Thoracic aorta (tissue), 2 donors: Measurements from ENCODE around the gene SNX32. TPM values are rescaled to one million over a fixed set of nuclear protein-coding genes. Genes with fewer than 3 reads are reported as not detected.

Source experiments
- ATAC-seq: fragments of 150-250 bp; one replicate; pipeline ENCODE4 v1.8.0; 2017; ENCODE audit warnings: low read depth; ENCODE audit not compliant: insufficient number of reproducible peaks, low FRiP score
- DNase-seq: peaks from one replicate; pipeline ENCODE4 v3.0.0-alpha.2; 2020; ENCODE audit warnings: low spot score
- H3K27ac ChIP-seq, 2 donors: fragments of 200-600 bp; sonication (generic); 1 replicate in 1 of 2; 2 replicates in 1 of 2; pipeline ENCODE4 v1.5.1; 2016; ENCODE audit warnings: mild to moderate bottlenecking in 2 of 2, moderate library complexity in 2 of 2
- H3K27me3 ChIP-seq: fragments of 200-600 bp; sonication (generic); replicated peaks from 2 replicates; pipeline ENCODE4 v1.6.0; 2016; ENCODE audit warnings: mild to moderate bottlenecking; ENCODE audit not compliant: insufficient read depth
- H3K36me3 ChIP-seq: fragments of 200-600 bp; sonication (generic); one replicate; pipeline ENCODE4 v1.5.1; 2016
- H3K4me1 ChIP-seq, 2 donors: fragments of 200-600 bp; sonication (generic); 1 replicate in 1 of 2; 2 replicates in 1 of 2; pipeline versions ENCODE4 v1.5.1 to v1.6.0; 2016; ENCODE audit warnings: low read depth in 2 of 2, mild to moderate bottlenecking in 1 of 2; ENCODE audit not compliant: control insufficient read depth in 1 of 2
- H3K4me3 ChIP-seq: fragments of 200-600 bp; sonication (generic); 2 replicates; pipeline ENCODE4 v1.5.1; 2016; ENCODE audit warnings: mild to moderate bottlenecking
- H3K9me3 ChIP-seq: fragments of 200-600 bp; sonication (generic); 2 replicates; pipeline ENCODE4 v1.5.1; 2016
- total RNA-seq, 2 donors: library from RNA; depleted of rRNA; stranded (reverse); fragments of >200 nt; gene quantifications; one replicate each; pipeline versions ENCODE4 v1.1.0 to v1.2.3, GENCODE V29; 2016
- TF ChIP-seq, protein P1 (sequence below): fragments of 200-600 bp; sonication (generic); IDR thresholded peaks from one replicate; pipeline ENCODE4 v1.5.1; 2019; ENCODE audit warnings: antibody characterized with exemption

Gene SNX32
- total RNA-seq, 2 donors from 2014 or later, result 0.81 TPM; not detected in 1

DNA sequence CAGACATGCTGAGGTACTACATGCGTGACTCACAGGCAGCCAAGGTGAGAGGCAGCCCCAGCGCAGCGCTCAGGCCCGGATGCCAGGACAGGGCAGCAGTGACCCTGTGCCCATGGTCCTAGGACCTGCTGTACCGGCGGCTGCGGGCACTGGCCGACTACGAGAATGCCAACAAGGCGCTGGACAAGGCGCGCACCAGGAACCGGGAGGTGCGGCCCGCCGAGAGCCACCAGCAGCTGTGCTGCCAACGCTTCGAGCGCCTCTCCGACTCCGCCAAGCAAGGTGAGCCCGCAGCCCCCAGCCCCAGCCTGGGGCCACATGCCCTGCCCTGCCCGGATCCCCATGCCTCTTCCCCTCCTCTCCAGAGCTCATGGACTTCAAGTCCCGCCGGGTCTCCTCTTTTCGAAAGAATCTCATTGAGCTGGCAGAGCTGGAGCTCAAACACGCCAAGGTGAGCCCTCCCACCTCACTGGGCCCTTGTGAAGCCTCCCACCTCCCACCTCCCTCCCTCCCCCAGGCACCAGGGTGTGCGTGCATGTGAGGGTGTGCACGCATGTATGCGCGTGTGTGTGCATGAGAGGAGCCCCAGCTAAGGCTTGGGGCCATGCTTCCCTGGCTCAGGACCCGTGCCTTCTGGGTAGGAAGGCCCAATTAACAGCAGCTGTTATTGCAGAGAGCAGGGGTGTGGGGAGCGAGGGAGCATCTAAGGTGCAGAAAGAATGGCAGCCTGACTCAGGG, 18.9 kb downstream of the SNX32 start:
- Histone ChIP-seq H3K4me3 (no peak overlapping the region), H3K27me3 (no peaks in the 10 kb centered on the region), H3K36me3 (peaks cover 54% of the 10 kb centered on the region), H3K27ac (no peak overlapping the region), H3K4me1 (peaks cover 13 to 24% of the 10 kb centered on the region in 2 donors), H3K9me3 (no peaks in the 10 kb centered on the region)
- ATAC-seq (no peak), DNase-seq (no peak)
- TF ChIP-seq, protein P1, sequence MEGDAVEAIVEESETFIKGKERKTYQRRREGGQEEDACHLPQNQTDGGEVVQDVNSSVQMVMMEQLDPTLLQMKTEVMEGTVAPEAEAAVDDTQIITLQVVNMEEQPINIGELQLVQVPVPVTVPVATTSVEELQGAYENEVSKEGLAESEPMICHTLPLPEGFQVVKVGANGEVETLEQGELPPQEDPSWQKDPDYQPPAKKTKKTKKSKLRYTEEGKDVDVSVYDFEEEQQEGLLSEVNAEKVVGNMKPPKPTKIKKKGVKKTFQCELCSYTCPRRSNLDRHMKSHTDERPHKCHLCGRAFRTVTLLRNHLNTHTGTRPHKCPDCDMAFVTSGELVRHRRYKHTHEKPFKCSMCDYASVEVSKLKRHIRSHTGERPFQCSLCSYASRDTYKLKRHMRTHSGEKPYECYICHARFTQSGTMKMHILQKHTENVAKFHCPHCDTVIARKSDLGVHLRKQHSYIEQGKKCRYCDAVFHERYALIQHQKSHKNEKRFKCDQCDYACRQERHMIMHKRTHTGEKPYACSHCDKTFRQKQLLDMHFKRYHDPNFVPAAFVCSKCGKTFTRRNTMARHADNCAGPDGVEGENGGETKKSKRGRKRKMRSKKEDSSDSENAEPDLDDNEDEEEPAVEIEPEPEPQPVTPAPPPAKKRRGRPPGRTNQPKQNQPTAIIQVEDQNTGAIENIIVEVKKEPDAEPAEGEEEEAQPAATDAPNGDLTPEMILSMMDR, result no peak

DNA sequence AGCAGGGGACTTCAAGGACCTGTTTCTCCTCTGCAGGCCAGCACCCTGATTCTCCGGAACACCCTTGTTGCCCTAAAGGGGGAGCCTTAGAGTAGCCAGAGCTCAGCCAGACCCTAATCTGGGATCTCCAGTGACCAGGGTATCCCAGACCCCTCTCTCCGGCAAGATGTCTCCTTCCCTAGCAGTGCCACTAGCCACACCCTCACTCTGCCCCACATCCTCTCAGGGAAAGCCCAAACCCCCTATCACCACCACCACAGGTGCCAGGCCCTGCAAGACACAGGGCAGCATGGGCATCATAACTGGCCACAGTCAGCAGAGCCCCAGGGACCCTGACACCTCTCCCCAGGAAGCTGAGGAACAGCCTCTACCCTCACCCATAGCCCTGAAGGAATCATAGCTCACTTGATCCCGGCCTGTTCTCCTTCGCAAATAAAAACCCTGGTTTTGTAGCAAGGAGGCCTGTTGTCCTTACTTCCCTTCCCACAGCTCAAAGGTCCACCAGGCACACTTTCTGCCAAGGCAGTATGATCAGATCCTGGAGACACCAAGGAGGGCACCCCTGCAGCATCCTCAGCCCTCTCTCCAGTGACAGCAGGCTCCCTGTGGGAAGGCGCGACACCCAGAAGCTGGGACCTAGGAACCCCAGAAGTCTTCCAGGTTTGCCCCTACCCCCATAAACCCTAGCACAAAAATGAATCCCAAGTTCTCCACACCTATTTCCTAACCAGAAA, 19.6 kb downstream of the SNX32 start:
- Histone ChIP-seq H3K9me3 (no peaks in the 10 kb centered on the region), H3K27me3 (no peaks in the 10 kb centered on the region), H3K27ac (no peak overlapping the region), H3K4me1 (peaks cover 13 to 24% of the 10 kb centered on the region in 2 donors), H3K36me3 (peaks cover 54% of the 10 kb centered on the region), H3K4me3 (no peak overlapping the region)
- no peak for ATAC-seq
- no peak for DNase-seq
- TF ChIP-seq, protein P1, result no peak

GRCh38 chr11:65854161-65854592, 20.4 kb downstream of the SNX32 start:
- no peak overlapping the region for H3K27ac ChIP-seq
- no peak for ATAC-seq
- DNase-seq, result no peak
- H3K36me3 ChIP-seq, result peaks cover 54% of the 10 kb centered on the region
- TF ChIP-seq, protein P1, result no peak
- H3K4me3 ChIP-seq, result no peak overlapping the region
- H3K27me3 ChIP-seq, result no peaks in the 10 kb centered on the region
- H3K9me3 ChIP-seq, result no peaks in the 10 kb centered on the region
- peaks cover 13 to 24% of the 10 kb centered on the region in 2 donors for H3K4me1 ChIP-seq

DNA sequence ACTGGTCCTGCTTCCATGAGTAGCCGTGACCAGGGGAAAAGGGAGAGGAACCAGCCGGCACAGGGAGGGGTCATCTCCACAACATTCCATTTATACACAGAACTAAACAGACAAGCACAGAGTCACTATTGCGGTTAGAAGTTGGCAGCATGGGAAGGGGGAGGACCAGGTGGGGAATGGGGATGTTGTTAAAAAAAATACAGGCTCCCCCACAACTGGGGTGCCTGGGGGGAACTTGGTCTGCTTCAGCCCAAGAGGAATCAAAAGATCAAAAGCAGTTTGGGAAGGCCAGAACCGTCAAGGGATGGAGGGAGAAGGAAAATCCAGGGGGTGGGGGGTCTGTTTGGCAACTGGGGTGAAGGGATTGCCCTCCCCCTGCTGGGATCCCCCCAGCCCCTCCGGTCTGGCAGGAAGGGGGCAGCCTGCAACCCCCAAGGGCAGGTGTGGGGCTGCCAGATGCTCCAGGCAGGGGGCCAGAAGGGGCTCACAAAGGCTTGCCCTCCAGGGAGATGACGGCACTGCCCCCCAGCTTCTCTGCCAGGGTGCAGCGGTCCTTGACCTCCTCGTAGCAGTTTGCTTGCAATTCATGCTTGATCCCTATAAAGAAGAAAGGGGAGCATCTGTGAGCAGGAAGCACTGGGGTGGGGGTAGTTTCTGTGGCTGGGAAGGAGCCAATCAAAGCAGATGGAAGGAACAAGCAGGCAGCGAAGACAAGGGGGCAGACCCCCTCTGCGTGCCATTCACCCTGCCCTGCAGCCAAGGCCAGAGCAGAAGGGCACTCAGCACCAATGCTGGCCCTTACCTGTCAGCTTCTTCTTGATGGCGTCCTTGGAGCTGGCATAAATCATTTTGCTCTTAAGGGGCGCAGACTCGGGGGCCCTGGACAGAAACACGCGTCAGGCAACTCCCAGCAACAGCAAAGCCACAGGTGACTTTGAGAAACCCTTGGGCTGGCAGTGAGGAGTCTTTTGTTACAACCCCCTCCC, 21.4 kb downstream of the SNX32 start:
- DNase-seq (no peak), ATAC-seq (no peak)
- TF ChIP-seq, protein P1, result no peak
- Histone ChIP-seq H3K9me3 (no peaks in the 10 kb centered on the region), H3K4me1 (peaks cover 13 to 24% of the 10 kb centered on the region in 2 donors), H3K36me3 (peaks cover 54% of the 10 kb centered on the region), H3K4me3 (no peak overlapping the region), H3K27me3 (no peaks in the 10 kb centered on the region), H3K27ac (no peak overlapping the region)
